ENCODE measurements around the gene SAMD4A.

Gene SAMD4A

DNA sequence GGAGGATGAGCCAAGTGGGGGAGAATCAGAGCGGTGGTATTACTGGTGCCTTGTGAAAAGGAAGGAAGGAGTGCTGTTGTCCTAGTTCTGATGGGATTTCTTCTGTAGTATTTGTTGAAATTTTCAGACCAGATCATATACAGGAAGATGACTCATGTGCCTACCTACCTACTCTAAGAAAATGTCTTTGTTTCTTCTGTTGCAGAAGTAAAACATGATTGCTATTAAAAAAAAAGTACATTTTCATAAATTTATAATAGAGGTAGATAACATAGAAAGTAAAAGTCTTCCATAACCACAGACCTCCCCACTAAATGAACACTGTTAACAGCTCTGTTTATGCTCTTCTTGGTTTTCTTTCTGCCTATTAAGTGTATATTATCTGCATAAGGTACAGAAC lies 26.9 kb downstream of the SAMD4A start:
- H3K9me3 Mint-ChIP-seq, result no peaks in the 10 kb centered on the region
- no peak for DNase-seq (ENCODE audit: low spot score)

DNA sequence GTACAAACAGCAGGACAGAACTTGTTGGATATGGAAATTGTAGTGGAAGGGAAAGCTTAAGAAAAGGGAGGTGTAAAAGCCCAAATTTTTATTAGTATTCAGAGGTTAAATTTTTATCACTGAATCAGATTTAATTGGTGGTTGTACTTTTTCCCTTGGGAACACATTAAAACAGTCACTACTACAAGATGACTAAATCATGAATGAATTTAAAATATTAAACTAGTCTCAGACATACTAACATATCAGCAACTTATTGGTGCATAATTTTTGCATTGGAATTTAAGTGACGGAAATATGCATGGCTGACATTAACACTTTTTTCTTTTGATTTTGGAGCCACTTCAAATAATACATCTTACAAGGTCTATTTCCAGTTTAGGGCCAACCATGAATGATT lies 27.6 kb downstream of the SAMD4A start:
- DNase-seq (ENCODE audit: low spot score), result no peak
- H3K27me3 Mint-ChIP-seq (ENCODE audit: low read depth), result peaks cover 23% of the 10 kb centered on the region
- no peak overlapping the region for H3K4me3 Mint-ChIP-seq
- no peaks in the 10 kb centered on the region for H3K9me3 Mint-ChIP-seq
- no peaks in the 10 kb centered on the region for H3K36me3 Mint-ChIP-seq (ENCODE audit: low read depth)
- H3K4me1 Mint-ChIP-seq (ENCODE audit: low read depth), result peaks cover 9% of the 10 kb centered on the region
- H3K27ac Mint-ChIP-seq, result no peak overlapping the region

More for the DNA sequence above, 26.9 kb downstream of the SAMD4A start:
- H3K4me3 Mint-ChIP-seq, result no peak overlapping the region
- no peaks in the 10 kb centered on the region for H3K36me3 Mint-ChIP-seq (ENCODE audit: low read depth)
- peaks cover 9% of the 10 kb centered on the region for H3K4me1 Mint-ChIP-seq (ENCODE audit: low read depth)
- H3K27me3 Mint-ChIP-seq (ENCODE audit: low read depth), result peaks cover 23% of the 10 kb centered on the region
- no peak overlapping the region for H3K27ac Mint-ChIP-seq

DNA sequence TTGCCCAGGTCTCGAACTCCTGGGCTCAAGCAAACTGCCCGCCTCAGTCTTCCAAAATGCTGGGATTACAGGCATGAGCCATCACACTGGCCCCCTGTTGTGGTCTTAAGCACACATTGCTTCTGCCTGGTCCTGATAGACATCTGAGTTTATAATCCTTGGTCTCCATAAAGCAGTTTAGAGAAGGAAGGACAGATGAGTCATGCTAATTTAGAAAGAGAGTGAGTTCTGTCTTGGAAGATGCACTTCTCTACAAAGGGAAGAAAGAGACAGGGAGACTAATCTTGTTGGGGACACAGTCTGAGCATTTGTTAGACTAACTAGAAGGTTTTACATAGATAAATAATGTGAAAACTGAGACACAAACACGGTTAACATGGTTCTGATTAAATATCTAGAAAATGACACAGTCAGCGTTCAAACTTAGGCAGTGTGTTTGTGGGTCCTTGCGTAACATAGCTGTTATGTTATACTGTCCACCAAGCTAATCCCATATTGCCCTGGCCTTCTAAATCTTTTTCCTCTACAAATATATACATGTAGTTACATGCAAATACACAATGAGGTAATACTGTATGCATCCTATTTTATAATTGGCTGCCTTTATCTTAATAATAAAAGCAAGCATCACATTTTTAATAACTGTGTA lies 31.0 kb downstream of the SAMD4A start:
- Mint-ChIP-seq H3K9me3 (no peaks in the 10 kb centered on the region), H3K36me3 (ENCODE audit: low read depth) (no peaks in the 10 kb centered on the region), H3K4me1 (ENCODE audit: low read depth) (peaks cover 8% of the 10 kb centered on the region), H3K27ac (no peak overlapping the region), H3K27me3 (ENCODE audit: low read depth) (peaks cover 19% of the 10 kb centered on the region), H3K4me3 (no peak overlapping the region)
- DNase-seq (ENCODE audit: low spot score), result no peak

DNA sequence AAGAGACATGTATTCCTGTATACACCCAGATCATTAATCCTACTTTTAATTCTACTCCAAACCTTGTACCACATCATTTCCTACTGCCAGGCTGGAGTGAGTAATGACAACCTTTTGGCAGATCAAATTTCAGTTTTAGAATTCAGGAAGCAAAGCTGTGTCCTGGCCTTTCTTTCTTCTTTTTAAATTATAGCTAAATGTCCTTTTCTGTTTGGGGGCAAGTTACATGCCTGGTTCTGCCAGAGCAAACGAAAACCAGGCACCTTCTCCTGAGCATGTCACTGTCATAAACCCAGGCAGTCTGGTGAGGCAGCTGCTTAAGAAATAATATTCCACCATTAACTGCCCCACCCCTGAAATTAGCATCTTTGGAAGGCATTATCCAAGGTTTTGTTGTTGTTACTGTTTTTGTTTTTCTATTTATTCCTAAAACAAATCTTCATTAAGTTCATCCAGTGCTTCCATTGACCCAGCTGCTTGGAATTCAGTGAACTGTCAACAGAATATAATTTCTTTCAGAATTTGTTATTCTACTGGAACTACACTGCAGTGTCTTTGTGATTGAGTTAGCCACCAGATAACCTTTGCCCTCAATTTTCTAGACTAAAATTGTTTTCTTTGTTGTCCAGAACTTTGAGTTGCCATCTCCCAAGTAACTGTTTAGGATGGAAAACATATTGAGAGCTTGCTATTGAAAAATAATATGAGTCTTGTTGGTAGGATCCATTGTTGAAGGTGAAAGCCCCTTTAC lies 33.2 kb downstream of the SAMD4A start:
- DNase-seq (ENCODE audit: low spot score), result no peak
- H3K27ac Mint-ChIP-seq, result no peak overlapping the region
- H3K36me3 Mint-ChIP-seq (ENCODE audit: low read depth), result no peaks in the 10 kb centered on the region
- H3K4me1 Mint-ChIP-seq (ENCODE audit: low read depth), result no peaks in the 10 kb centered on the region
- H3K27me3 Mint-ChIP-seq (ENCODE audit: low read depth), result peaks cover 13% of the 10 kb centered on the region
- no peaks in the 10 kb centered on the region for H3K9me3 Mint-ChIP-seq
- no peak overlapping the region for H3K4me3 Mint-ChIP-seq

DNA sequence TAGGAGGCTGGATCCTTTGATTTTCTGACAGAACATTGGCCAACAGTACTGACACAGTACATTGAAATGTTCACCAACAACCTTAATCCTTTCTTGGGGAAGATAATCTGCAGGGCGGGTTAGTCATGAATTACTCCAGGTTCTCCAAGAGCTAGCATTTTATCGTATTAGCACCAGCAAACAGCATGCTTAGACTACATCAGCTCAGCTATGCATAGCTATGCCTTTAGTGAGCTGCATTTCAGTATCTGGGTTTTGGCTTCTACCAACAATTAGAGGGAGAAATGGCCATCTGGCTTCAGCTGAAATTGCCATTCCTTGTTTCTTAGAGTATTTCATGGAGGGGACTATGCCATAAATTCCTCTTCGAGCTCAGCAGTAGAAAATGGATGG lies 33.8 kb downstream of the SAMD4A start:
- no peak for DNase-seq (ENCODE audit: low spot score)
- H3K27ac Mint-ChIP-seq, result no peak overlapping the region
- peaks cover 13% of the 10 kb centered on the region for H3K27me3 Mint-ChIP-seq (ENCODE audit: low read depth)
- H3K36me3 Mint-ChIP-seq (ENCODE audit: low read depth), result no peaks in the 10 kb centered on the region
- no peaks in the 10 kb centered on the region for H3K9me3 Mint-ChIP-seq
- no peaks in the 10 kb centered on the region for H3K4me1 Mint-ChIP-seq (ENCODE audit: low read depth)
- no peak overlapping the region for H3K4me3 Mint-ChIP-seq

DNA sequence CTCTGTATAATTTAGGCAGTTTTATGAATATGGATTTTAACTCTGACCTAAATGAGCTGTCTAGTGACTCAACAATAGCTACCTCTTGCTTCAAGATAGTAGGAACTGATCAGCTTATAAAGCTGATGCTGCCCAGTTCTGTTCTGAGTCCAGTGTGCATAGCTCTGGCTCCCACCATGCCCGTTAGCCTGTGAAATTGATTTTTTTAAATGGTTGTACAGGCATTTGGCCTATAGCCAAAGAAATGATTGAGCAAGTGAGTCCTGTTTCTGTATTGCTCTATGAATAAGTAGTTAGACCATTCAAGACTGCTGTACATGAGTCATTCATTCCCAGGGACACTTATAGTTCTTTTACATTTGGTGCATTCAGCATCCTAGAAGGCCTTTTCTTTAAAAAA lies 36.4 kb downstream of the SAMD4A start:
- Mint-ChIP-seq H3K9me3 (no peaks in the 10 kb centered on the region), H3K27ac (no peak overlapping the region), H3K4me1 (ENCODE audit: low read depth) (no peaks in the 10 kb centered on the region), H3K36me3 (ENCODE audit: low read depth) (no peaks in the 10 kb centered on the region), H3K27me3 (ENCODE audit: low read depth) (peaks cover 14% of the 10 kb centered on the region), H3K4me3 (no peak overlapping the region)
- no peak for DNase-seq (ENCODE audit: low spot score)

DNA sequence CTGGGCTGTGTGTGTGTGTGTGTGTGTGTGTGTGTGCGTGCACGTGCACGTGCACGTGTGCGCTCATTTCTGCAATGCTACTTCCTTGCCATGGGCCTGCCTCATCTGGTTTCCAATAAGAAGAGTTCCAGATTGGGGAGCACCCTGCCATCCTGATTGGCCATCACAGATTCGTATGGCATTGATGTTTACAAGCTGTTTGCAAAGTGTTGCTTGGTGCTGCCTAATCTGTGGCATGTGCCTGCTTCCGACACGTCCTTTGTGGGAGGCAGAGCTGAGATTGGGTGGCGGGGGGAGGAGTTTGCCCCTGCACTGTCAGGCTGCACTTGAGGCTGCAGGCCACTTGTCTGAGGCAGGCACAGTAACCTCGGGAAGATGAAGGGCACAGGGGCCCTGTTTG lies 39.2 kb downstream of the SAMD4A start:
- Mint-ChIP-seq H3K27me3 (ENCODE audit: low read depth) (peaks cover 6% of the 10 kb centered on the region), H3K36me3 (ENCODE audit: low read depth) (no peaks in the 10 kb centered on the region), H3K27ac (no peak overlapping the region), H3K4me3 (no peak overlapping the region), H3K4me1 (ENCODE audit: low read depth) (no peaks in the 10 kb centered on the region), H3K9me3 (no peaks in the 10 kb centered on the region)
- no peak for DNase-seq (ENCODE audit: low spot score)

DNA sequence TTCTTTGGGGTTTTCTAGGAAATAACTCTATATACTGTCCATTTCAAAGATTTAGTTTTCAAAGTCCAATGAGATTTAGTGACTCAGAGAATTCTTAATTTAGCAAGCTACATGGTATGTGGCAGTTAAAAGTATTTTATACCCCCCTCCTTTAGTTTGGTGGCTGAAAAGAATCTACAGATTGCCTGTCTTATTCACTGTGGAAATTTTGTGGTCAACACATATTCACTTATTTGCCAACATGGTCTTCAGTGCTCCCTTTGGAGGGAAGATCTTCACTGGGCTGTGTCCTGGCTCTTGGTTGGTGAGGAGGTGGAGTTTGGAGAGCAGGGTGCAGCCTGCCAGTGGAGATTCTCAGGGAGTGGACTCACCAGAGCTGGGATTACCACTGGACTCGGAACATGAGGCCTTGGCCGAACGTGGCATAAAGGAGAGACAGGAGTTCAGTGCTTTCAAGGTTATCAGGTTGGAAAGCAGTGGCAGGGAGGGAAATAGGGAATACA lies 39.8 kb downstream of the SAMD4A start:
- no peaks in the 10 kb centered on the region for H3K36me3 Mint-ChIP-seq (ENCODE audit: low read depth)
- H3K27ac Mint-ChIP-seq, result no peak overlapping the region
- no peaks in the 10 kb centered on the region for H3K4me1 Mint-ChIP-seq (ENCODE audit: low read depth)
- DNase-seq (ENCODE audit: low spot score), result no peak
- H3K4me3 Mint-ChIP-seq, result no peak overlapping the region
- no peaks in the 10 kb centered on the region for H3K9me3 Mint-ChIP-seq
- peaks cover 6% of the 10 kb centered on the region for H3K27me3 Mint-ChIP-seq (ENCODE audit: low read depth)

DNA sequence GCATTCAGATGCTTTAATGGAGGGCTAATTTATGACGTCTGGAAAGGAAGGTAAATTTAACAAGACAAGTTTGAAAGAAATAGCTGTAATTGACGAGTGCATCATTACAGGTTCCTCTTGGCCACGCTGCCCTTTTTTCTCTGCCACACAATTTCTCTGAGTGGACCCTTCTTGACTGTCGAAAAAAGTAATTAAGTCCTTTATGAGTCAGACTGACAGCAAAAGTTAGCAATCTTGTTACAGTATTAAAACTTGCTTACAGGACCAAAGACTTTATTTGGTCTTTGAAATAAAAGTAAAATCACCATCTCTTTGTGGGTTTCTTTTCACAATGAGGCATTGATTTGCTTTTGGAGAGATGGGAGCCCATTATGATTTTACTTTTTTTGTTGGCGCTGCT lies 42.6 kb downstream of the SAMD4A start:
- no peaks in the 10 kb centered on the region for H3K36me3 Mint-ChIP-seq (ENCODE audit: low read depth)
- H3K9me3 Mint-ChIP-seq, result no peaks in the 10 kb centered on the region
- H3K4me1 Mint-ChIP-seq (ENCODE audit: low read depth), result no peaks in the 10 kb centered on the region
- H3K27ac Mint-ChIP-seq, result no peak overlapping the region
- DNase-seq (ENCODE audit: low spot score), result no peak
- H3K4me3 Mint-ChIP-seq, result no peak overlapping the region
- peaks cover 12% of the 10 kb centered on the region for H3K27me3 Mint-ChIP-seq (ENCODE audit: low read depth)

DNA sequence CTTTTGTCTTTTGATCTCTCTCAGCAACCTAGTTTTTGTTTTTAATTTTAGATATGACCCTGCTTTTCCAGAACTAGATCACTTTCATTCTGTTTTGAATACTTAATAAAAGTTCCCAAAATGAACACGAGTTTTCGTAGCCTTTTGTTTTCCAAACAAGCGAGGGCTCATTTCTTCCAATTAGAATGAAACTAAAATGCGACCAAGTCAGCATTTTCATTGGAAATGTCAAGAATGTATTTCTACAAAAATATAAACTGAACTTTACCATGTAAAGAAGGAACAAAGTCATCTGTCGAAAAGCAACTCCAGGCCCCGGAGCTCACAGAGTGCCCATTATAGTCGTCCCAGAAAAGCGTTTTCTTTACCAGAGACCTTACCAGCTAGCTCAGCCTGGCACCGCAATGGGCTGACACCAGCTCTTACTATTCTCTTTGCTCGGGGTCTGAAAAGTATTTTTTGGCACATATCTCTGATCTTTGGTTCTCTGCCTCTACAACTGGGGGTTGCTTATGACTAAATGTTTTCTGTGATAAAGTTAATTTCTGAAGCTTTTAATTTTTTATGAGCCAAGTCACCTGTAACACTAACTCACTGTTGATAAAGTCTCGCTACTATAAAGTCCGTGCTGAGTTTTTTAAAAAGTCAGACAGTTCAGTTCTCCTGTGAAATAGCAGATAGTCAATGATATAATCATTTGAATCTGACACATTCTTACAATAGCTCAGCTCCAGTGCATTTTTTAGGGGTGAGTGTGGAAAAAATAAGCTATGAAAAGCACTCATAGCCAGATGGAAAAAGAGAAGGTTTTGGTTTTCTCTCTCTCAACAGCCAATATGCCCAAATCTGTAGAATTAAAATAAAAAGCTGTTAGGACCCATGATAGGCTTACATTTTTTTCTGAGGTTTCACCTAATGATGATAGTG lies 43.4 kb downstream of the SAMD4A start:
- no peaks in the 10 kb centered on the region for H3K36me3 Mint-ChIP-seq (ENCODE audit: low read depth)
- no peak overlapping the region for H3K4me3 Mint-ChIP-seq
- DNase-seq (ENCODE audit: low spot score), result no peak
- H3K27me3 Mint-ChIP-seq (ENCODE audit: low read depth), result peaks cover 12% of the 10 kb centered on the region
- H3K4me1 Mint-ChIP-seq (ENCODE audit: low read depth), result no peaks in the 10 kb centered on the region
- no peak overlapping the region for H3K27ac Mint-ChIP-seq
- H3K9me3 Mint-ChIP-seq, result no peaks in the 10 kb centered on the region

DNA sequence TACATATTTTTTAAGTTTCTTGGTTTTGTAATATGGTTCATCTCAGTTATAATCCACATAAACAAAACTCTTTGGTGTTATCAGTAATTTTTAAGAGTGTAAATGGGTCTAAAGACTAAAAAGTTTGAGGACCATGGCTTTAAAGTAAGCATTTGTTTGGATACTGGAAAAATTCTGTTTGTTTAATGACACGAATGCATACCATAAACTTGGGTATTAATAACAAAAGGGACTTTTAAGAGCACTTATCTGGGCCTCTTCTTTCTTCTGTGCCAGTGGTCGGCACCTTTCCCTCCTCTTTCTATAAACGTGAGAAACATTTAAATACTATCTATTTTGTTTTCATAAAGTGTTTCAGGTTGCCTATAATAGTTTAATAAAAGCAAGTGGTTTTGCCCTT lies 47.4 kb downstream of the SAMD4A start:
- DNase-seq (ENCODE audit: low spot score), result no peak

DNA sequence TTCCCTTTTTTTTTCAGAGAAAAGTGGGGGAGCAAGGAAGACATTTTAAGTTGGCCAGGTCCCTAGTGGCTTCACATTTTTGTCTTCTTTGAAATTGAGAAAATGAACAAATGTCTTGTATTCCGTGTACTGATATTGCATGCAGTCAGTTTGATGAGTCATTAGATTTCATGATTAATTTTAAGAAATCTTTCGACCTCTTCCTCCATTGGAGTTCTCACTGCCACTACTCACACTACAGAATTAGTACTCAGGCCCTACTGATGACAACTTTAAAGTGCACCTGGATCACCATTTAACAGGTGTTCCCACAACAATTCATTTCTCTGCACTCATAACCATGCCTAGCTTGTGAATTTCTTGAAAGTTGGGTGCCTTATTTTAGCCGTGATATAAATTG lies 50.5 kb downstream of the SAMD4A start:
- Mint-ChIP-seq H3K4me3 (no peak overlapping the region), H3K27ac (no peak overlapping the region), H3K36me3 (ENCODE audit: low read depth) (no peaks in the 10 kb centered on the region), H3K4me1 (ENCODE audit: low read depth) (peaks cover 2% of the 10 kb centered on the region), H3K9me3 (peaks cover 5% of the 10 kb centered on the region), H3K27me3 (ENCODE audit: low read depth) (peaks cover 7% of the 10 kb centered on the region)
- no peak for DNase-seq (ENCODE audit: low spot score)

More for the DNA sequence above, 47.4 kb downstream of the SAMD4A start:
- no peak overlapping the region for H3K27ac Mint-ChIP-seq
- no peaks in the 10 kb centered on the region for H3K9me3 Mint-ChIP-seq
- no peaks in the 10 kb centered on the region for H3K36me3 Mint-ChIP-seq (ENCODE audit: low read depth)
- peaks cover 11% of the 10 kb centered on the region for H3K27me3 Mint-ChIP-seq (ENCODE audit: low read depth)
- H3K4me3 Mint-ChIP-seq, result no peak overlapping the region
- H3K4me1 Mint-ChIP-seq (ENCODE audit: low read depth), result peaks cover 2% of the 10 kb centered on the region

DNA sequence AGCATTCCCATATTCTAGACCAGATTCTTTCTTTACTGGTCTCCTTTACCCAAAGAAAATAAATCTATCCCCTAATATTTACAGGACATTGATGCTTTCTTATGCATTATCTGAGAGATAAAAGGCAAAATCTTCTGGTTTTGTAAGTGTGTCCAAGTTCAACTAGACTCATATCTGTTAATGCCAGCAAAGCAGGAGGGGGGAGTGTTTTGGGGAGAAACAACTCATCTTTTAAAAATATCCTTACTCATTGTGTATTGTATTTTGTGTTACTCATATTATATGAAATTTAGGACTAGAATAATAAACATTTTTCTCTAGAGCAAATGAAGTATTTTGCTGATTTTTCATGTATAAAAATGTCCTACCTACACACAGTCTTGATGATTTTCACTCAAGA lies 54.8 kb downstream of the SAMD4A start:
- peaks cover 17% of the 10 kb centered on the region for H3K4me1 Mint-ChIP-seq (ENCODE audit: low read depth)
- H3K27ac Mint-ChIP-seq, result no peak overlapping the region
- no peak for DNase-seq (ENCODE audit: low spot score)
- peaks cover 2% of the 10 kb centered on the region for H3K27me3 Mint-ChIP-seq (ENCODE audit: low read depth)
- peaks cover 5% of the 10 kb centered on the region for H3K9me3 Mint-ChIP-seq
- H3K4me3 Mint-ChIP-seq, result no peak overlapping the region
- H3K36me3 Mint-ChIP-seq (ENCODE audit: low read depth), result no peaks in the 10 kb centered on the region
